HL-60 (cell line): ENCODE data around the gene SLC17A3.

Experiments
- DNase-seq, 2 experiments: peaks; one replicate each; pipeline ENCODE4 v3.0.0-alpha.2; 2010 to 2020; ENCODE audit warnings: low read depth in 1 of 2, low spot score in 1 of 2
- H3K27ac ChIP-seq: fragments of 250-450 bp; sonication (Bioruptor Pico); replicated peaks from 2 replicates; pipeline ENCODE4 v1.5.1; 2020; ENCODE audit warnings: mild to moderate bottlenecking, moderate library complexity
- H3K27me3 ChIP-seq: fragments of 250-450 bp; sonication (Bioruptor Pico); 2 replicates; pipeline ENCODE4 v1.5.1; 2021; ENCODE audit warnings: mild to moderate bottlenecking, moderate library complexity; ENCODE audit not compliant: insufficient read depth, poor library complexity, severe bottlenecking
- H3K4me3 ChIP-seq: replicated peaks from 2 replicates; pipeline ENCODE4 v1.5.1; 2011; ENCODE audit warnings: mild to moderate bottlenecking, control low read depth, low read length; ENCODE audit not compliant: insufficient read depth
- CTCF ChIP-seq: IDR thresholded peaks from one replicate; pipeline ENCODE4 v1.5.1; 2011; ENCODE audit warnings: low read length, control low read depth, inconsistent platforms; ENCODE audit not compliant: insufficient read depth
- GABPA ChIP-seq: IDR thresholded peaks from 2 replicates; pipeline ENCODE4 v1.6.1; 2012; ENCODE audit warnings: low read depth
- POLR2AphosphoS5 ChIP-seq: IDR thresholded peaks from 2 replicates; pipeline ENCODE4 v1.6.1; 2012; ENCODE audit warnings: low read depth
- SPI1 ChIP-seq: IDR thresholded peaks from 2 replicates; pipeline ENCODE4 v1.6.1; 2012; ENCODE audit warnings: low read depth, mild to moderate bottlenecking, borderline replicate concordance
- TF ChIP-seq, protein P1 (sequence below): IDR thresholded peaks from 2 replicates; pipeline ENCODE4 v1.6.1; 2012; ENCODE audit warnings: low read depth; ENCODE audit not compliant: insufficient replicate concordance

SLC17A3 gene

DNA sequence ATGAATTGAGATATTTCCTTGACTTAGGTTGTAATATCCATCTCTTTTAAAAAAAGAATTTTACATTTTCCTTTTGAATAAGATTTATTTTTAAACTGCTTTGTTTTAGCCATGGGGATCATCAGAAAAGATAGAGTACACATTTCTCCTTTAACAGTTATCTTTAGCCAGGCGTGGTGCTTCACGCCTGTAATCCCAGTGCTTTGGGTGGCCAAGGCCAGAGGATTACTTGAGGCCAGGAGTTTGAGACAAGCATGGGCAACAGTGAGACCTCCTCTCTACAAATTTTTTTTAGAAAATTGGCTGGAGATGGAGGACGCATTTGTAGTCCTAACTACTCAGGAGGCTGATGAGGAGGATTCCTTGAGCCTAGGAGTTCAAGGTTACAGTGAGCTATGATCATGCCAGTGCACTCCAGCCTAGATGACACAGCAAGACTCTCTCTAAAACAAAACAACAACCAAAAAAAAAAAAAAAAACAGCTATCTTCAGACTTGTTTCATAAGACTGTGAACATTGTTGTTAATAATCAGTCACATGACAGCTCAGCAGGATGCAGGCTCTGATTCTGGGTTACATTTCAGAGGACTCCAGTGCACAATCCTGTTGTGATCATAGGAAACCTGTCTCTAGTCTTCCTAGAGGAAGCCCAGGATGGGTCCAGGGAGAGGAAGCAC lies 2.0 kb upstream of the SLC17A3 start:
- Histone ChIP-seq H3K27me3 (no peaks in the 10 kb centered on the region), H3K4me3 (no peak overlapping the region), H3K27ac (no peak overlapping the region)
- no peak for TF ChIP-seq GABPA
- no peak for TF ChIP-seq POLR2AphosphoS5
- TF ChIP-seq, protein P1, sequence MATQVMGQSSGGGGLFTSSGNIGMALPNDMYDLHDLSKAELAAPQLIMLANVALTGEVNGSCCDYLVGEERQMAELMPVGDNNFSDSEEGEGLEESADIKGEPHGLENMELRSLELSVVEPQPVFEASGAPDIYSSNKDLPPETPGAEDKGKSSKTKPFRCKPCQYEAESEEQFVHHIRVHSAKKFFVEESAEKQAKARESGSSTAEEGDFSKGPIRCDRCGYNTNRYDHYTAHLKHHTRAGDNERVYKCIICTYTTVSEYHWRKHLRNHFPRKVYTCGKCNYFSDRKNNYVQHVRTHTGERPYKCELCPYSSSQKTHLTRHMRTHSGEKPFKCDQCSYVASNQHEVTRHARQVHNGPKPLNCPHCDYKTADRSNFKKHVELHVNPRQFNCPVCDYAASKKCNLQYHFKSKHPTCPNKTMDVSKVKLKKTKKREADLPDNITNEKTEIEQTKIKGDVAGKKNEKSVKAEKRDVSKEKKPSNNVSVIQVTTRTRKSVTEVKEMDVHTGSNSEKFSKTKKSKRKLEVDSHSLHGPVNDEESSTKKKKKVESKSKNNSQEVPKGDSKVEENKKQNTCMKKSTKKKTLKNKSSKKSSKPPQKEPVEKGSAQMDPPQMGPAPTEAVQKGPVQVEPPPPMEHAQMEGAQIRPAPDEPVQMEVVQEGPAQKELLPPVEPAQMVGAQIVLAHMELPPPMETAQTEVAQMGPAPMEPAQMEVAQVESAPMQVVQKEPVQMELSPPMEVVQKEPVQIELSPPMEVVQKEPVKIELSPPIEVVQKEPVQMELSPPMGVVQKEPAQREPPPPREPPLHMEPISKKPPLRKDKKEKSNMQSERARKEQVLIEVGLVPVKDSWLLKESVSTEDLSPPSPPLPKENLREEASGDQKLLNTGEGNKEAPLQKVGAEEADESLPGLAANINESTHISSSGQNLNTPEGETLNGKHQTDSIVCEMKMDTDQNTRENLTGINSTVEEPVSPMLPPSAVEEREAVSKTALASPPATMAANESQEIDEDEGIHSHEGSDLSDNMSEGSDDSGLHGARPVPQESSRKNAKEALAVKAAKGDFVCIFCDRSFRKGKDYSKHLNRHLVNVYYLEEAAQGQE: no peak
- no peak for TF ChIP-seq CTCF
- TF ChIP-seq SPI1: no peak
- no peak for DNase-seq

GRCh38 chr6:25875563-25875905 lies 1.5 kb upstream of the SLC17A3 start:
- no peak for DNase-seq
- H3K27me3 ChIP-seq: no peaks in the 10 kb centered on the region
- no peak overlapping the region for H3K4me3 ChIP-seq
- no peak overlapping the region for H3K27ac ChIP-seq
- TF ChIP-seq SPI1 (no peak), POLR2AphosphoS5 (no peak), CTCF (no peak), GABPA (no peak)
- TF ChIP-seq, protein P1: no peak

- DNase-seq: peak in 1 of 2 experiments; percentile 44
- H3K27me3 ChIP-seq: no peaks in the 10 kb centered on the region
- H3K4me3 ChIP-seq: no peak overlapping the region
- H3K27ac ChIP-seq: no peak overlapping the region
- no peak for TF ChIP-seq SPI1
- no peak for TF ChIP-seq GABPA
- TF ChIP-seq CTCF: no peak
- no peak for TF ChIP-seq POLR2AphosphoS5
- TF ChIP-seq, protein P1: no peak
These were observed 949 bp upstream of the SLC17A3 start for GRCh38 chr6:25874822-25875562.
